EH (cell line): ENCODE data around the gene FAM53B.

Experiments used
- DNase-seq: peaks from one replicate; pipeline ENCODE4 v3.0.0-alpha.2; 2015; ENCODE audit warnings: low read depth

The FAM53B gene

GRCh38 chr10:124742413-124743190 lies 1.6 kb downstream of the FAM53B start:
- DNase-seq, result peak; percentile 35

- no peak for DNase-seq
Measured at GRCh38 chr10:124741922-124742412, 2.2 kb downstream of the FAM53B start.

GRCh38 chr10:124741281-124741921 lies 2.8 kb downstream of the FAM53B start:
- DNase-seq, result peak; percentile 78

- peak; percentile 43 for DNase-seq
Measured at GRCh38 chr10:124740369-124741280, 3.6 kb downstream of the FAM53B start.

GRCh38 chr10:124739986-124740368 lies 4.2 kb downstream of the FAM53B start:
- no peak for DNase-seq

DNA sequence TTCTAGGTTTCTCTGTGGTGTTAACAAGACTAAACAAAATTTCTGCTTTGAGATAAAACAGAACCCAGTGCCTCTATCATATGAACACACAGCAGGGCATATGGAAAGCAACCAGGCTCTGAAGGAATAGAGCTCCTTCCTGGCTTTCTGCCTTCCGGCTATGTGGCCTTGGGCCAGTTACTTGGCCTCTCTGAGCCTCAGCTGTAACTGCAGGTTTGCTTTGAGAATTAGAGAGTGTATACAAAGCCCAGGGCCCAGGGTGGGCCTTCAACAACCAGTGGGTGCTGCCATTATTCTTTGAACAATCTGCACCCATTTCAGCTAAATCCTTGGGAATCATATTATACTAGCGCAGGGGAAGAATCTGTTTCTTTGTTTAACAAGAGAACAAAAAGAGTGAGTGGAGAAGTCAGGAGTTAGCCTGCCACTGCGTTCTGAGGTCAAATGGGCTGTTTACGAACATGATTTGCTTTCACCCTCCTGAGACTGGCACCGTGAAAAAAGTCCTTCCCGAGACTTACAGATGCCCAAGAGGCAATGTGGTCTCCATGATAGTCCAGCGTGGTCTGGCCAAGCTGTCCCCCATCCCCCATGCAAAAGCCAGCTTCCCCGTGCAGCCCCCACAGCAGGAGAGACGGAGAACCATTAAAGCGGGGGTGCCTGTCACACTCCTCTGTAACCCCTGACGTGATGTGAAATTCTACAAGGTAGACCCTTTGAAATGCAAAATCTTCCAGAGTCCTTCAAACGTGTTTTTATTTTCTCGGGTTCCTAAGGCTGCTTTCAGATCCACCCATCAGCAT lies 4.9 kb downstream of the FAM53B start:
- no peak for DNase-seq

DNA sequence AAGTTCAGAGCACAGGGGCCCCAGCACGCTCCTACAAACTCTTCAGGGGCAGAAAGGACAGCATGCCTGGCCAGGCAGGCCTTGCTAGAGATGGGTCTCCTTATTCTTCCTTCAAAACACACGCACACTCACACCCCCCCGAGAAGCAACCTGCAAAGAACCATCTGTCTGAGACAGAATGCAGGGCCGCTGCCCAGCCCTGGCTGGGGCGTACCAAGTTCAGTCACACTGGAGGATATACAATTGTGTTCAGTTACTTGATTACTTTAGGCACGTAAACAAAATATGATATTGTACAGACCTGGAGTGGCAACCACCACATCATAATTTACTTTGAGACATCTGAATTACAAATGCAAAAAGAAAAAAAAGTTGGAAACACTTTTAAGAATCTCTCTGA lies 5.7 kb downstream of the FAM53B start:
- DNase-seq, result no peak

GRCh38 chr10:124737708-124738107 lies 6.5 kb downstream of the FAM53B start:
- DNase-seq, result no peak

GRCh38 chr10:124737221-124737620 lies 7.0 kb downstream of the FAM53B start:
- no peak for DNase-seq

- DNase-seq, result peak; percentile 28
Measured at GRCh38 chr10:124736491-124737136, 7.6 kb downstream of the FAM53B start.

DNA sequence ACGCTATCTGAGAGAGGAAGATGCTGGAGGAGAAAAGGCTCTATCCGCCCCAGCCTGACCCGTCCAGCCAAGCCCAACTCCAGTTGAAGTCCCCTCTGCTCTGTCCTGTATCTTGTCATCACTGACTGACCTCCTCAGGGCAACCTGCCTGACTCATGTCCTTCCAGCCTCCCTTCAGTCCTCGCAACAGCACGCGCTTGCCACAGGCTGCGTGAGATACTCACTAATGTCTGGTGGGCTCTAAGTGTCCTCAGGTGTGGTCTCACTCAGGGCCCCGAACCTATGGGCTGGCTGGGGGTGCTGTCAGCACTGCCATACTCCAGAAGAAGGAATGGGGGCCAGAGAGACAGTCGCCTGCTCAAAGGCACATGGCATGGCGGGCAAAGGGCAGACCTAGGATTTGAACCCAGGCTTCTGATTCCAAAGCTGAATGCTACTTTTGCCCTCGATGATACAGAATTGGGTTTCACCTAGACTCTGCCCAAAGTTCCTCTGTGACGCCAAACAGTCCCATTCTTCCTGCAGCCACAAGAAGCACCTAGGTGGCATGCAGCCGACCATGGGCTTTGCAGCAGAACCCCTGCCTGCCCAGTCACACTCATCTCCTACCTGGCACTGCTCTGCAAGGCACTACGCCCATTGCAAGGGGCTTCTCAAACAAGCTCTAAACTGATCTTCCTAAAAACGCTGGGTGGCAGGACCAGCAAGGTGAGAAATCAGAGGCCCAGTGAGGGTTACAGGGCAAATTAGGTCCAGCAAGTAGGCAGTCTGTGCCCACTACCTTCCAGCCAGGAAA lies 8.5 kb downstream of the FAM53B start:
- no peak for DNase-seq

DNA sequence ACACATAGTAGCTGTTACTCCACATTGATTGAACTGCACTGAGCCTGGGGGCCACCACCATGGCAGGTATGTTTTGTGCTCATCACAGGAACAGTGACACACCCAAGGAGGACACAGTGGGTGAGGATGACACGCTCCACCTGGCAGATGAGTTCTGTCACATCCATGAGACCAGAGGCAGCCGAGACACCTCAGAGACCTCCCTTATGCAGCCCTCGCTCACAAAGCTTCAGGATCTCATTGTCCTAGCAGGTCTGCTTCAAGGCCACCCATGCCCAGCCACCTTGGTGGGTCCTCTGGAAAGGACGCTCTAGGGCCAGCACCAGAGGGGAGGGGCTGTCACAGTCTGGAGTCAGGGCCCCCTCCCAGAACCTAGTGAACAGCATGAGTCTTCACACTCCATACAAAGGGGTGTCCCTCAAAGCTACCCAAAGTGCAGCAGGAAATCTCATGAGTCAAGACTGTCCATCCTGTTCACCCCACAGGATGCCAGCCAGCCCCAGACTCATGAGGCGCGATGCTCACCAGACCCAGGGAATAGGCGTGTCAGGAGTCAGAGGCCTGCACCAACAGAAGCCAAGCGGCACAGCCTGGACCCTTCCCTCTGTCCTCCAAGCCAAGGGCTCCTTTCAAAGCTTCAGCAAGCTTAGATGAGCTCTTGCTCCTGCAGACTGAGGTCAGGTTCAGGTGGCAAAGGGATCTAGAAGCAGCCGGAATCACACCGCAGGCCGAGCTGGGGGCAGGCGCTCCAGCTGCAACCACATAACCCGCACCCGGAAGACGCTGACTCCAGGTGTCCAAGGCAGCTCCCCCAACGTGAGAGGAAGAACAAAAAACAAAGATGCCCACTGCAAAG lies 9.6 kb downstream of the FAM53B start:
- no peak for DNase-seq

DNA sequence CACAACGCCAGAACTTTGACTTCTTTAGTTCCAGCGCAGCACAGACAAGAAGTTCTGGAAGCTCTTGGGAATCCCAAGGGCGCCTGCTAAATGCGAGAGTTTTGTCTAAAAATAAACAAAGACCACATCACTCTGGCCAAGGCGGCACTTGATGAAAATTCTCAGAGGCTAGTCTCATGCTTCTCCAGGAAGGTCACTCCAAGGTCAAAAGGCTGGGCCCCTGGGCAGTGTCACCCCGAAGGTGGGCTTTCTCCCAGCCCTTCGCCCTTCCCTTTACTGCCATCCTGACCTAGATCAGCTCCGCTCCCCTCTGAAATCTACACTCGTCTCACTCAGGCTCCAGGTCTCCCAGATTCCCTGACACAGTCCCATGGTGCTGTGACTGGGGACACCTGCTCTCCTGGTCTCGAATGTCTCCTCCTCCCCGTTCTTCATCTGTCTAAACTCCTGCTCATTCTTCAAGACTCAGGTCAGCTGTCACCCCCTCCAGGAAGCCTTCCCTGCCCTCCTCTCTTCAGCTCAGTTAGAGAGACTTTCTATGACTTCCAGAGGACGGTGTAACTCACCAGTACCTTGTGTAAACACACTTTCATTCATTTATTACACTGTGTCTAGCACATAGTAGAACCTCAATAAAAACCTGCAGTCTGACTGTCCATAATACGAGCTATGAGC lies 10.5 kb downstream of the FAM53B start:
- no peak for DNase-seq

- no peak for DNase-seq
Measured at GRCh38 chr10:124732931-124733570, 11.1 kb downstream of the FAM53B start.

GRCh38 chr10:124731551-124731950 lies 12.6 kb downstream of the FAM53B start:
- DNase-seq, result no peak

DNA sequence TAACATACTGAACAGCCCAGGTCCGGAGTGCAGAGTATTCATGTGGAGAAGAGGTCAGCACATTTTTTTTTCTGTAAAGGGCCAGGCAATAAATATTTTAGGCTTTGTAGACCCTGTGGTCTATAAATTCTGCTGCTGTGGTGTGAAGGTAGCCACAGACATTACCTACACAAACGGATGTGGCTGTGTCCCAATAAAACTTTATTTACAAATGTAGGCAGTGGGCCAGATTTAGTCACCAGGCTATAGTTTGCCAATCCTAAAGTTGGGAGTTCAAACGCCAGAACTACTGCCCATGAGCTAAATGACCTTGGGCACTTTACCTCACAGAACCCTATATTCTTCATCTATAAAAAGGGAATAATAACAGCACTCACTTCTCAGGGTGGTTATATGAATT lies 13.4 kb downstream of the FAM53B start:
- DNase-seq, result no peak

DNA sequence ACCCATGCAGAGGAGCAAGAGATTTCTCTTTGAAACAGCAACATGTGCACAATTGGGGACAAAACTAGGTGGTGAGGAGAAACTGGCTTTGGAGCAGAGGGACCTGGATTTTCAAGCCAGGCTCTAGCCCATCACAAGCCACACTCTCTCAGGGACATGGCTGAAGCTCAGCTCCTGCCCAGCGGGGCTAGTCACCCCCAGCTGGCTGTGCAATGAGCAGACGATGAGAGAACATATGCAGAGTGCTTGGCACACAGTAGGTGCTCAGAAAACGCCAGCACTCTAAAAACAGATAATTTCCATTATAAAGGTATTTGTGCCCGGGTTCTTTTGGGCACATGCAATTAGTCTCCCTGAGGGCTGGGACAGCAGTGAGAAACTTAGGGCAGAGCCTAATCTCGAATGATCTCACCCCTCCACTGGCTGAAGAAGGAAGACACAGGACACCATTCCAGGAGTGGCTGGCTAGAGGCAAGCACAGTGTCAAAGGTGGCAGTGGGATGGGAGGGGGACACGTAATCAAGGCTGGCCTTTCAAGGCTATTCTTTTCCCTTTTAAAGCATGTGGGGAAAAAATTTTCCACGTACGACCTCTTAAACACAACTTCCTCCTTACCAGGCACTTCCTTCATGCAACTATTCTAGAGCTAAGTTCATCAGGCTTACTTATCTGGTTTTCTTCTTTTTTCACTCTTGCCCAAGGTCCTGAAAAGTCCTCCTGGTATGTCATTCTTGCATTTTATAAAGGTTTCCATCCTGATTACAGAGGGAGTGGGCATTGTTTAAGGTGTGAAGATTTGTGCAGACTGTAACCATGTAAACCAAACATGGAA lies 15.1 kb downstream of the FAM53B start:
- no peak for DNase-seq
